GM21423 (cell line): ENCODE results near the gene SLX9.

Experiments
- ATAC-seq: cut with Tn5 transposase; IDR thresholded peaks from one replicate; pipeline ENCODE4 v1.9.1; 2021; ENCODE audit warnings: mild to moderate bottlenecking, moderate library complexity; ENCODE audit not compliant: unreplicated experiment

The SLX9 gene

DNA sequence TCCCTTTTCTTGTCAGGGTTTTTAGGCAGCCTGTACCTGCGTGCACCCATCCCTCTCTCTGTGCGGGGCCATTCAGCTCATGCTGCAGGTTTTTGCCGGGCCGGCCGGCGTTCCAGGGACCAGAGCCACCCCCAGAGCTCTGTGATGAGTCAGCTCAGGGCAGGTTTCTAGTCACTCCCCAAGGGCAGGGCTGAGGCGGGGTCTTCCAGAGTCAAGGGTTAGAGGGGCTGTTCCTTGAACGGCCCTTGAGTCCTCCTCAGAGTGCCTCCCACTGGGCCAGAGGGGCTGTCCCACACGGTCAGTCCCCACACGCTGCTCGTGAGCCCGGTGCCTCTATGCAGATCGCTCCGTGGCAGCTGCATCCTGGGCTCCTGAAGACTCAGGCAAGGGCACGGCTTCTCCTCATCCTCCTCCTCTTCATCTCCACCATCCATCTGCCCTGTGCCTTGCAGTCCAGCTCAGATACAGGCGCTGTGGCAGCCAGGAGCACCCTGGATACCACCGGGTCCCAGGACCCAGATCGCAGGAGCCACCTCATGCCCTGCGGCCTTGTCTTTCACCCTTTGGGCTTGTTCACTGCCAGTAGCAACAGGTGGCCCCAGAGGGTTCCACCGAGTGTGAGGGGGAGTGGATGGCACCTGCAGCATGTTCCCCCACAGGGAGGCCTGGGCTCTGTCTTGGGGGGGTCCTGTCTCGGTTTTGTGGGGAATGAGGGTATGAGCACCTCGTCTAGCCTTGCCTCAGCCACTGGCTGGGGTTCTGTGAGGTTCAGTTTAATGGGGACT, 17.4 kb downstream of the SLX9 start:
- no peak for ATAC-seq

DNA sequence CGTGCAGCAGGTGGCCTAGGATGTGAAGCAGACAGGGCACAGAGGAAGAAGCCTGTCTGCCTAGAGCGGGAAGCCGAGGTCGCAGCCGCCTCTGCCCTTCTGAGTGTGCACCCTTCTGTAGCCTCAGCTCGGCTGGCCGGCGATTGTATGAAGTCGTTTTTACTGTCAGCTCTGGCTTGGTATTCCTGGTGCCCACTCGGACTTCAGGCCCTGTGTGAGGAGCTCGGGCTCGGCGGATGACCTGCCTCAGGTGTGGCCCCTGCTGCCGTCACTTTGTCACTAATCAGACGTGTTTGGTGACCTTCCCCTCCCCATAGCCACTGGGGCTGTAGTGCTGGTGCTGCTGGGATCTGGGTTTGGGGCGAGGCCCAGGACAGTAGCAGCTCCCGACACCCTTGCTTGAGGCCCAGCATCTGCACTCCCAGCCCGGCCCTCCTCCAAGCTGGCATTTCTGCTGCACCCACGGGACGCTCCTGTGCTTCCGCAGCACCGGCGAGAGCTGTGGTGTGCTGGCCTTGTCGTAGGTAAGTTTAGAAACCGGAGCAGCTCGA, 18.1 kb downstream of the SLX9 start:
- no peak for ATAC-seq

DNA sequence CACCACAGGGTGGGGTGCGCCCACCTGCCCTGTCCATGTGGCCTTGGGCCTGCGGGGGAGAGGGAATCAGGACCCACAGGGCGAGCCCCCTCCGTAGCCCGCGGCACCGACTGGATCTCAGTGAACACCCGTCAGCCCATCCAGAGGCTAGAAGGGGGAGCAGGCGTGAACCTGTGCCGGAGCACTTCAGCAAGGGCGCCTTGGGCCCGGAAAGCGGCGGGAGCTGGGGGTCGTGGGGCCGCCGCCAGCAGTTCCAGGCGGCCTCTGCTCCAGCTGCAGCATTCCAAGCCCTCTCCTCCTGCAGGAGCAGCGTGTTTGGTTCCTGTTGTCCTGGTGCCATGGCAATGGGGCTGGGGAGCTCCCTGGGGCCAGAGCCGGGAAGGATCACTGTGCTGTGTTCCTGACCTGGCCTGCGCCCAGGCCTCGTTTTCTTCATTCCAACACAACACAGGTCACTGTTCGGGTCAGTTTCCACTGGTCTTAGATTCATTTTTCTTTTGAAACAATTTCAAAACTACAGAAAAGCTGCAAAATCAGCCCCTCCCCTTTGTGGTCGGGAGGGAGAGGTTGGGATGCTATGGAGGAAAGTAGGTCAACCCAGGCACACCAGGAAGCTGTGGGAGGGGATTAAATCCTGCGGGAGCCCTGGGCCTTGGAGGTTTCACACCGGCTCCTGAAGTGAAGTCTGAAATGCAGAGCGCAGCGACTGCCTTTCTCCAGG, 18.8 kb downstream of the SLX9 start:
- ATAC-seq: no peak

DNA sequence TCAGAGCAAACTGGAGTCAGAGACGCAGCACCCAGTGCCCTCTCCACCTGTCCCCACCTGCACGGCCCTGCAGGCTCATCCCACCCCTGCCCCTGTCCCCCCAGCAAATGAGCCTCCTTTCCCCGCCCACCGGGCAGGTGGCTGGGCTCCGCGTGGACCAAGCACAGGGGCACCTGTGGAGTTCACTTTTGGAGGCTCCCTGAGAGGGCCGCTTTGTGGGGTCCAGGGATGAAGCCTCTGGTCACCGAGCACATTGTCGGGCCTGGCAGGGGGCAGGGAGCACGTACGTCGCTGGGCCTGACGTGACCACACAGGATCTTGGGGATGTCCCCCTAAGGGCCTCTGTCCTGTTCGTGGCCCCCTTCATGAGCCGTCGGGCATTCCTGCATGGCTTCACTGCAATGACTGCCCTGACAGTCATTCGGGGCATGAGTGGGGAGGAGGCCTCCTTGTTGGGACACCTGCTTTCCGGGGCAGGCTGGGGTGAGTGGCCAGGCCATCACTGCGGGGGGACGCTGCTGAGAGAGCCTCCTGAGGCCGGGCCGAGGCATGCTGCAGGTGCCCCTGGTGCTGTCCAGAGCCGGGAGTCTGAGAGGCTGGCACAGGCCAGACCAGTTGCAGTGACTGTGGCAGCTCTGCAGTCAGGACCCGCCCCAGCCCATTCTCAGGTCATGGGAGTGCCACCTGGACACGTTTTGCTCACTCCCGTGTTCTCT, 19.7 kb downstream of the SLX9 start:
- no peak for ATAC-seq

DNA sequence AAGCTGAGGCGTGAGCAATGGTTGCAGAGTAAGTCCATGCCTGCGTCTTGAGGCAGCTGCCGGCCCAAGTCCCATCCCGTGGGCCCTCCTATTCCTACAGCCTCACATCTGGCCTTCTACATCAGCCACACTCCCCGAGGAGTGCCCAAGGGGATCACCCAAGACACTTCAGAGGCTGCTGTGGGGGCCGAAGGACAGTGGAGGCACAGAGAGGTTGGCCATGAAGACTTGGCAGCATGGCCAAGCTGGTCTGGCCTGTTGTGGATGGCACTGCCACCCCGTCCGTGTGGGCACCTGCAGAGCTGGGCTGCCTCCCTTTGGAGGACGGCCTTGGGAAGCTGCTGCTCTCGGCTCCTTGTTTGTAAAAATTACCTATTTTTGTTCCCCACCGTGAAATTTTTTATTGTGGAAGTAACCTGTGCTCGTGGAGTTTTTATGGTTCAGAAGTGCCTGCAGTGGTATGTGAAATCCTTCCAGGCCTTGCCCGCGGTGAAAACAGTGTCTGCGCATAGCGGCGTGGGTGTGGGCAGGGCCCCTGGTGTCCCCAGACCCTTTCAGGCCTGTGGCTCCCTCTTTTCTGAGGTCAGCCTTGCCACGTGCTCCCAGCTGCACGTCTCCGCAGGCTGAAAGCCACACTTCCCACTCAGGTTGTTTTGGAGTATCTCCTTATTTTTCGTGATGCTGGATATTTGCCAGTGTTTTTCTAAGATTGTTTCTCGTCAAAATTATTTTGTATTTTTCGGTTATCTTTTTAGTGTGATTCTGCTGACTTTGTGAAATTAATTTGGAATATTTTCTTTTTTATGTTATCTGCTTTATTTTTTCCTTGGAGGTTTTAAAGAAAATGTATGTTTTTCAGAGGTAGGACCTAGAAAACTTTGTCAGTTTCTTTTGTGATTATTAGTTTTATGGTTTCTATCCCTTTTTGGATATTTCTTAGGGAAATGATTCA, 20.6 kb downstream of the SLX9 start:
- no peak for ATAC-seq

GRCh38 chr21:44962403-44962966, 22.7 kb downstream of the SLX9 start:
- no peak for ATAC-seq

DNA sequence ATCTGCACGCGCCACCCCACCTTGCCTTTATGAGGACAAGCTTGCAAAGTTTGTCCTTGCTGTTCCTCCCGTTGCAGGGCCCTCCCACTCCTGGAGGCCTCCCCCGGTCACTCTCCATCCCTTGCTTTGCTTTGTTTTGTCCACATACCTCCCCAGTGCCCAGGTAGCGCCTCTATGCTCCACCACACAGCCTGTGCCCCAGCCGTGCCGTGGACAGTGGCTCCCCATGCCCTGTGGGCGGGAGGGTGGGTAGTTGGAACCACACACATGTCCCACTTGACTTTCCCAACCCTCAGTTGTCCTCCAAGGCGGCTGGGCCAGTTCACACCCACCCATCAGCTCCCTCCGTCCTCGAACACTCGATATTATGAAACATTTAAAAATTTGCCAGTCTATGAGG, 24.6 kb downstream of the SLX9 start:
- ATAC-seq: no peak

GRCh38 chr21:44965251-44966022, 25.6 kb downstream of the SLX9 start:
- ATAC-seq: no peak

DNA sequence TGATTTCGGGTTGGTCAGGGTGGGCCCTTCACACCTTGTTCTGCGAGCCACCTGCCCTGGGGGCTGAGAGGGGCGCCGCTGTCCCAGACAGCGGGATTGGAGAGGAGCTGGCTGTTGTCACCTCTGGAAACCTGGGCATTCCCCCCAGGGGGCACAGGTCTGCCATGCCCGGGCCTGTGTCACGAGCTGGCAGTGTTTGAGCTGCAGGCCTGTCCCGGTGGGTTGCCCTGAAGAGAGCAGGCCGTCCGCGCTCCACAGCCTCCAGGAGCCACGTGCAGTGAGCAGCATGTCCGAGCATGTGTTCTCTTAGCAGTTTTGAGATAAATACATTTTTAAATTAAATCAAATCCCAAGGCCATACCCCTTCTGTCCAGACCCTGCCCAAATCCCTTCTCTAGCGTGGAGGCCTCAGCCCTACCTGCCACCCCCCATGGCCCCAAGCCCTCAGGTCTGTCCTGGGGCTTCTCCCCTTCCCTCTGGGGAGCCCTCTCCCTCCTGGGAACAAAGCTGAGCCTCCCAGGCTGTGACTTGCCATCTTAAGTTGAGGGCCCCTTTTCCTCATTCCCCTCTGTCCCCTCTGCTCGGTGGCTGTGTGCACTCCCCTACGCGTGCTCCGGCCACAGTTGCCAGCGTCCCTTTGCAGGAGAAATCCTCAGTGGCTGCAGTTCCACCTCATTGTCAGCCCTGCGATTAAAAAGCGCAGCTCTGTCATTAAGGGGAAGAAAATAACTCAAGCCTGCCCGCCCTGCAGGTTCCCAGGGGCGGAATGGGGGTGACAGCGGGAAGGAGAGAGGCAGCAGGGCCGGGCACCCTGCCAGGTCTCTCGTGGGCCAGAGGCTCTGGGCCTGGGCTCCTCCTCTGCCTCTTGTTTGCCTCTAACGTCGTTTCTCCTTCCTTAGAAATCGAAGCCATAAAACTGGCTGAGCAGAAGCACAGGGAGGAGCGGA, 26.6 kb downstream of the SLX9 start:
- no peak for ATAC-seq

DNA sequence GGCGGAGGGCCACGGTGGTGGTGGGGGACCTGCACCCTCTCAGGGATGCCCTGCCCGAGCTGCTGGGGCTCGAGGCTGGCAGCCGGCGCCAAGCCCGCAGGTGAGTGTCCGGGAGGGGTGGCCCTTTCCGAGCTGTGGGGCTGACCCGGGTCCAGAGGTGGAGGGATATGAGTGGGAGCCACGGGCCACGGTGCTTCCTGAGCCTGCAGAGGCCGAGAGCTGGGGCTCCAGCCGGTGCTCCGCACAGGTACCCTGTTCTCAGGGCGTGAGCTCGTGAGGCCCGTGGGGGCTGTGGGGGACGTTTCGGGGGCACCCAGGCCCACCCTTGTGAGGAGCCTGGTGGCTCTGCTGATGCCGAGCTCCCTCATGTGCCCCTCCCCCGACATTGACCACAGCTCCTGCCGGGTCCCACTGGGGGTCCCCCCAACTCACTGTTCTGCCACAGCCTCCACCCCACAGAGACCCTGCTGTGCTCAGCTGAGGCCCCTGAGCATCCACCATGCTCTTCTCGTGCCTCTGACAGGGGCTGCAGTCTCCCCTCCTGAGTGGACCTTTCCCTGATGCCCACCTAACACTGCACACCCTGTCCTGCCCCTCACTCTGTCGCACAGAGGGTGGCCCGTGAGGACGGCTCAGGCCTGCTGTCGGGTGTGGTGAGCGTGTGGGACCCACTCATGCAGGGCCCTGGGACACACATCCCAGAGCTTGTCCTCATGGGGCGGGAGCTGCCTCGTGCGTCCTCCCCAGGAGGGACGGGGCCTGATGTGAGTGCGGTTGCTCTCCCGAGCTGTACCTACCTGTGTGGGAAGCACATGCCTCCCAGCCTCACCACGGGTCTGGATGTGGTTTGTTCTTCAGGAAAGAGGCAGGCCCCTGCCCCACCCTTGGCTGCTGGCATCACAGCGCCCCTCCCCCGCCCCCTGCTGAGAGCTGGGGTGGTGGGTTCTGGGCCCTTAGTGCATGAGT, 27.5 kb downstream of the SLX9 start:
- no peak for ATAC-seq

GRCh38 chr21:44969066-44969670, 29.3 kb downstream of the SLX9 start:
- no peak for ATAC-seq

GRCh38 chr21:44969931-44970755, 30.3 kb downstream of the SLX9 start:
- ATAC-seq: no peak

GRCh38 chr21:44970766-44971671, 31.2 kb downstream of the SLX9 start:
- ATAC-seq: no peak

- ATAC-seq: no peak
Observed at GRCh38 chr21:44971672-44971995, 31.8 kb downstream of the SLX9 start.

- no peak for ATAC-seq
Observed at GRCh38 chr21:44972301-44972814, 32.5 kb downstream of the SLX9 start.
